Measurements from ENCODE around the gene C8A.

The C8A gene

GRCh38 chr1:56965916-56966697 is 111.5 kb downstream of the C8A start, which contains the start of gene C8B:
TSS of gene C8B (minus strand) at chr1:56966015. CDS start at chr1:56965948, 67 bp downstream.
- no peak for DNase-seq

- DNase-seq: no peak
These were observed 112.1 kb downstream of the C8A start for GRCh38 chr1:56966698-56966999.

- DNase-seq: no peak
These were observed 112.8 kb downstream of the C8A start for GRCh38 chr1:56967355-56967754.
